Activated CD8-positive, alpha-beta T cell treated with anti-CD3 and anti-CD28 coated beads, Interleukin-2, amount 10 ng/mL, durations not matched to agents 7 days and 5 days (primary cell): ENCODE results near the gene ZBTB7B. TPM values are rescaled to one million over a fixed set of nuclear protein-coding genes. Genes with fewer than 3 reads are reported as not detected.
A peak's percentile ranks its signal among the peaks of the same experiment; 100 is the strongest.

Experiments used
- ATAC-seq: fragments of 150-1000 bp; cut with Tn5 transposase; one replicate; pipeline ENCODE4 v1.10.0; 2021; ENCODE audit warnings: moderate library complexity
- CTCF ChIA-PET: fragments of 350-600 bp; sonication (Branson Sonifier 250); formaldehyde crosslinking; loops from one replicate; lab custom pipeline; 2021; ENCODE audit warnings: antibody characterized with exemption; lab: Charles Lee
- POLR2A ChIA-PET: fragments of 350-600 bp; sonication (Branson Sonifier 250); formaldehyde crosslinking; loops from one replicate; lab custom pipeline; 2021; ENCODE audit warnings: antibody characterized with exemption; lab: Charles Lee
- DNase-seq: peaks from one replicate; pipeline ENCODE4 v3.0.0-alpha.2; 2020
- H3K27ac Mint-ChIP-seq: one replicate; pipeline ENCODE4 v1.8.0; 2021; ENCODE audit warnings: mild to moderate bottlenecking, mixed read lengths
- H3K27me3 Mint-ChIP-seq: one replicate; pipeline ENCODE4 v1.8.0; 2021; ENCODE audit warnings: low read depth, mixed read lengths
- H3K36me3 Mint-ChIP-seq: one replicate; pipeline ENCODE4 v1.8.0; 2021; ENCODE audit warnings: low read depth, mixed read lengths
- H3K4me1 Mint-ChIP-seq: one replicate; pipeline ENCODE4 v1.8.0; 2021; ENCODE audit warnings: low read depth, mixed read lengths
- H3K4me3 Mint-ChIP-seq: one replicate; pipeline ENCODE4 v1.8.0; 2021; ENCODE audit warnings: mild to moderate bottlenecking, mixed read lengths
- H3K9me3 Mint-ChIP-seq: one replicate; pipeline ENCODE4 v1.8.0; 2022; ENCODE audit warnings: mixed read lengths; ENCODE audit not compliant: insufficient read depth
- total RNA-seq, 2 experiments: library from RNA; stranded (reverse); gene quantifications; one replicate each; pipeline ENCODE4 v1.2.3, GENCODE V29; 2021

The ZBTB7B gene
- total RNA-seq, 2 experiments from 2014 or later, result 35.5 to 42.5 TPM

DNA sequence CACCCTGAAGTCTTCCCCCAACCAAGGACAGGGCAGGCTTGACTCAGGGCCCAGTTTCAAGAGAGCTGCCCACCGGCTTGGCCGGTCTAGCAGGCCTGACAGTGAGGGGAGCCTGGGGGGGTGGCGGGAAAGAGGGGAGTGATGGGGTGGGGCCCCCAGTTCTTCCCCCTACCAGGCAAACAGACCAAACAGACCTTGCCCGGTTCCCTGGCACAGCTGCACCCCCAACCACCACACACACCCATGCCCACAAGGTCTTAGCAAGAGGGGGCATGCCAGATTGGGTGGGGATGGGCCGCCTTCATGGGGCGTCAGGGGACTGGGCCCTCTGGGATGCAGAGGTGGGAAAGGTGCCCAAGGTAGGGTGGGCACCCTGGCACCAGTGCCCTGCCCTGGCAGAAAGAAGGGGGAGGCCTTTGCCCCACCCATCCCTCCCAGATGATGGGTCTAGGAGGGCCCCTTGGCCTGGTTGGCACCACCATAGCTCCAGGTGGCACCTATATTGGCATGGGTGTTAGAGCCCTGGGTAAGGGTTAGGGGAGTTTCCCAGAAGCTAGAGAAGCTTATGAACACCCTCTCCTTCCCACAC, 8.9 kb downstream of the ZBTB7B start:
- Mint-ChIP-seq H3K4me3 (no peak overlapping the region), H3K9me3 (no peaks in the 10 kb centered on the region), H3K36me3 (peaks cover 20% of the 10 kb centered on the region), H3K27ac (peak overlapping the region; percentile 71), H3K4me1 (peaks cover 85% of the 10 kb centered on the region), H3K27me3 (no peaks in the 10 kb centered on the region)
- ChIA-PET POLR2A (interaction anchor here (1.5 kb wide), 1 partner anchor 37 kb away, joined by 6 read pairs; the partner anchor contains the start of gene CKS1B), CTCF (interaction anchor here (1.2 to 2.3 kb wide), 4 partner anchors 8 to 34 kb away, joined by 5 to 13 read pairs (median 7); no protein-coding TSS in a partner anchor)
- ATAC-seq, result no peak
- DNase-seq, result no peak

DNA sequence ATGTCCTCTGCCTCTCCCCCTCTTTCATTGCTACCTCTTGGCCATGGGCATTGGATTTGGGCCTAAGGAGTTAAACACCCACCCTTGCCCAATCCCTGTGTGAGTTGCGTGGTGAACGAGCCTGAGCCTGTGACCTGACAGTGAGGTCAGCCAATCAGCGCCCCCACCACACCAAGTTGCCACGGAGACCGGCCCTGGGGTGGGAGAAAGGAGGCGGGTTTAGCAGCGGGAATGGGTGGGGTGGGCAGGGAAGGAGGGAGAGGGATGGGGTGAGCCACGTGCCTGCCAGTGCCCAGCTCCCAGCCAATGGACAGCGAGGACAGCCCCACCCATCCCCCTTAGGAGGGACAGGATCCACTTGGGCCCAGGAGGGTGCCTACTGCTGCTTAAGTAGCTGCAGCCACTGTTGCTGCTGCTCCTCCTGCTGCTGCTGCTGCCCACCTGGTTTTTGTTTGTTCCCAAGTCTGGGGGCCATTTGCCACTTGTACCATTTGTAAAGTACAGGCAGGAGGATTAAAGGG, 9.5 kb downstream of the ZBTB7B start:
- DNase-seq, result no peak
- ChIA-PET POLR2A (no interaction called here), CTCF (interaction anchor here (1.2 to 7.5 kb wide), 7 partner anchors 8 to 75 kb away, joined by 3 to 57 read pairs (median 6); partner anchors contain the start of genes ADAM15 and PMVK)
- no peak for ATAC-seq
- peaks cover 21% of the 10 kb centered on the region for H3K36me3 Mint-ChIP-seq
- H3K27ac Mint-ChIP-seq, result peak overlapping the region; percentile 34
- no peaks in the 10 kb centered on the region for H3K9me3 Mint-ChIP-seq
- peaks cover 85% of the 10 kb centered on the region for H3K4me1 Mint-ChIP-seq
- H3K27me3 Mint-ChIP-seq, result no peaks in the 10 kb centered on the region
- no peak overlapping the region for H3K4me3 Mint-ChIP-seq

DNA sequence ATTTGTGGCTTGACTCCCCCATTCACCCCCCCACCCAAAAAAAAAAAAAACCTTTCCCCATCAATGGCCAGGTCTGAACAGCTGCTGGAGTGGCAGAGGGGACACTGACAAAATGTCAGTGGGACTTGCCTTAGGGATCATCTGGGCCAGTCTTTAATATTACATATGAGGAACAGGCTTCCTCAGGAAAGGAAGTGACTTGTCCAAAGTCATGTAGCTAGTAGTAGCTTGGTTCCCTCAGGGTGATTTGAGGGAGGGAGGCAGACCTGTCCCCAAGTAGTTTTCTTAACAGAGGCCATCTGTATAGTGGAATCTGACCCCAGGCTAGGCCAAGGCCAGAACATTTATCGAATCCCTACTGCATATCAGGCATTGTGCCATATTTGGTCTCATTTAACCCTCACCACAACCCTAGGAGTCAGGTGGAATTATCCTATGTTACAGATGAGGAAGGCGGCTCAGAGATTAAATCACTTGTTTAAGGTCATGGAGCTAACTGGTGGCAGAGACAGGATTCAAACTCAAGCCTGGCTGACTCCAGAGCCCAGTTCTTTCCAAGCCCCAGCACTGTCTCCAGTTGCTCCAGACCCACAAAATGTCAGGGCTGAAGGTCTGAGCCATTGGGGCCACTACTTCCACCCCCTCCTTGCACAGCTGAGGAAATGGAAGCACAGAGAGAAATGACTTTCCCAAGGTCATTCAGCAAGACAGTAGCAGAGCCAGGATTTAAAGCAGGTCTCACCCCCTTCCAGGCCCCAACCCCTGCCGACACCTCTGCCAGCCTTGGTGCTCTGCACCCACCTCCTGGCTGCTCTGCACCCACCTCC, 10.4 kb downstream of the ZBTB7B start:
- ChIA-PET POLR2A (no interaction called here), CTCF (interaction anchor here (0.7 to 7.5 kb wide), 8 partner anchors 9 to 79 kb away, joined by 3 to 57 read pairs (median 4); partner anchors contain the start of genes ADAM15 and PMVK)
- Mint-ChIP-seq H3K27ac (peak overlapping the region; percentile 48), H3K27me3 (no peaks in the 10 kb centered on the region), H3K36me3 (peaks cover 21% of the 10 kb centered on the region), H3K9me3 (no peaks in the 10 kb centered on the region), H3K4me3 (no peak overlapping the region), H3K4me1 (peaks cover 84% of the 10 kb centered on the region)
- ATAC-seq (no peak), DNase-seq (no peak)

DNA sequence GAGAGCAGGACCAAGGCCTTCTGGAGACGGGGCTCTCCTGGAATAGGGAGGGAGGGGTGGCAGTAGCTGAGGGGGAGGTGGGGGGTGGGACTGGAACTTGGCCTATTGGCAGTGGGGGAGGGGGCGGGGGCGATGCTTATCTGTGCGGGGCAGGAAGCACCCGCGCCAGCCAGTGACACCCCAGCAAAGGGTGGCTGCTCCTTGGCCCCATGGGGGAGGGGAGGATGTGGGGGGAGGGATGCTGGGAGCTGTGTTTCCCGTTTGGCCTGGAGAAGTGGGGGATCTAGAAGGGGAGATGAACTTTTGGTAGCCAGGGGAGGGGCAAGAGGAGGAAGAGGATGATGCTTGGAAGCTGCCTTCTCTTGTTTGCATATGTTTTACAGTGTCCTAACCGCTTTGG, 11.0 kb downstream of the ZBTB7B start:
- ChIA-PET POLR2A (no interaction called here), CTCF (interaction anchor here (0.7 to 7.5 kb wide), 7 partner anchors 9 to 78 kb away, joined by 3 to 57 read pairs (median 4); partner anchors contain the start of genes ADAM15 and PMVK)
- Mint-ChIP-seq H3K27ac (peak overlapping the region; percentile 48), H3K4me3 (no peak overlapping the region), H3K4me1 (peaks cover 82% of the 10 kb centered on the region), H3K27me3 (no peaks in the 10 kb centered on the region), H3K9me3 (no peaks in the 10 kb centered on the region), H3K36me3 (peaks cover 21% of the 10 kb centered on the region)
- DNase-seq (no peak), ATAC-seq (no peak)

DNA sequence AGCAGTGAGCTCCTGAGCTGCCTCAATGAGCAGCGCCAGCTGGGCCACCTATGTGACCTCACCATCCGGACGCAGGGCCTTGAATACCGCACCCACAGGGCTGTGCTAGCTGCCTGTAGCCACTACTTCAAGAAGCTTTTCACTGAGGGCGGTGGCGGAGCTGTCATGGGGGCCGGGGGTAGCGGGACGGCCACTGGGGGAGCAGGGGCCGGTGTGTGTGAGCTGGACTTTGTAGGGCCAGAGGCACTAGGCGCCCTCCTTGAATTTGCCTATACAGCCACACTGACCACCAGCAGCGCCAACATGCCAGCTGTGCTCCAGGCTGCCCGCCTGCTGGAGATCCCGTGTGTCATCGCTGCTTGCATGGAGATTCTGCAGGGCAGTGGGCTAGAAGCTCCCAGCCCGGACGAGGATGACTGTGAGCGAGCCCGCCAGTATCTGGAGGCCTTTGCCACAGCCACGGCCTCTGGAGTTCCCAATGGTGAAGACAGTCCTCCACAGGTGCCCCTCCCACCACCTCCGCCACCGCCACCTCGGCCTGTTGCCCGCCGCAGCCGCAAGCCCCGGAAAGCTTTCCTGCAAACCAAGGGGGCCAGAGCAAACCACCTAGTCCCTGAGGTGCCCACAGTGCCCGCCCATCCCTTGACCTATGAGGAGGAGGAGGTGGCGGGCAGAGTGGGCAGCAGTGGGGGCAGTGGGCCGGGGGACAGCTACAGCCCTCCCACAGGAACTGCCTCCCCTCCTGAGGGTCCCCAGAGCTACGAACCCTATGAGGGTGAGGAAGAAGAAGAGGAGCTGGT, 12.3 kb downstream of the ZBTB7B start:
- peaks cover 71% of the 10 kb centered on the region for H3K4me1 Mint-ChIP-seq
- peaks cover 24% of the 10 kb centered on the region for H3K36me3 Mint-ChIP-seq
- H3K27me3 Mint-ChIP-seq, result peaks cover 4% of the 10 kb centered on the region
- POLR2A ChIA-PET, result interaction anchor here (1.0 to 1.5 kb wide), 3 partner anchors 15 to 40 kb away, joined by 3 to 4 read pairs (median 4); partner anchors contain the start of gene CKS1B
- no peaks in the 10 kb centered on the region for H3K9me3 Mint-ChIP-seq
- CTCF ChIA-PET, result interaction anchor here (0.9 to 7.5 kb wide), 10 partner anchors 15 to 78 kb away, joined by 3 to 71 read pairs (median 7); partner anchors contain the start of genes ADAM15, CKS1B, FLAD1 and PBXIP1
- H3K4me3 Mint-ChIP-seq, result no peak overlapping the region
- no peak for ATAC-seq
- DNase-seq, result no peak
- no peak overlapping the region for H3K27ac Mint-ChIP-seq

DNA sequence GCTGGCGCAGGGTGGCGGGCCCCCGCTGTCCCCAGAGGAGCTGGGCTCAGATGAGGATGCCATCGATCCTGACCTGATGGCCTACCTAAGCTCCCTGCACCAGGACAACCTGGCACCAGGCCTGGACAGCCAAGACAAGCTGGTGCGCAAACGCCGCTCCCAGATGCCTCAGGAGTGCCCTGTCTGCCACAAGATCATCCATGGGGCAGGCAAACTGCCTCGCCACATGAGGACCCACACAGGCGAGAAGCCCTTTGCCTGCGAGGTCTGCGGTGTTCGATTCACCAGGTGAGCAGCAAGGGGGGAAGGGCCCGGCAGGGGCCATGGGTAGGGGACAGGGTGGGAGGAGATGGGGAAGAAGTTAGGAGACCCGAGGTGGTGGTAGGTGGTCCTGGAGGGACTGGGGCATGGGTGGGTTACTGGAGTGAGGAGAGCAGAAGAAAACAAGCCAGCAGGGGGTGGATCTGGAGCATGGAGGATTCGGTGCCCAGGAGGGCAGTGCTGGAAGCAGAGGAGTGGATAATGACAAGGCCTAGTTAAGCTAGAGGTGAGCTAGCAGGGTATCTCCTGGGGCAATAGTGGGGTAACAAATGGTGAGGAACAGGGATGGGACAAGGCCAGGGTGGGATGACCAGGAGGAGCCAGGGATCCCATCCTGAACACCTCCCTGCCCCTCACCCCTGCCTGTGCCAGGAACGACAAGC, 13.1 kb downstream of the ZBTB7B start:
- Mint-ChIP-seq H3K27me3 (peaks cover 4% of the 10 kb centered on the region), H3K27ac (peak overlapping the region; percentile 28)

DNA sequence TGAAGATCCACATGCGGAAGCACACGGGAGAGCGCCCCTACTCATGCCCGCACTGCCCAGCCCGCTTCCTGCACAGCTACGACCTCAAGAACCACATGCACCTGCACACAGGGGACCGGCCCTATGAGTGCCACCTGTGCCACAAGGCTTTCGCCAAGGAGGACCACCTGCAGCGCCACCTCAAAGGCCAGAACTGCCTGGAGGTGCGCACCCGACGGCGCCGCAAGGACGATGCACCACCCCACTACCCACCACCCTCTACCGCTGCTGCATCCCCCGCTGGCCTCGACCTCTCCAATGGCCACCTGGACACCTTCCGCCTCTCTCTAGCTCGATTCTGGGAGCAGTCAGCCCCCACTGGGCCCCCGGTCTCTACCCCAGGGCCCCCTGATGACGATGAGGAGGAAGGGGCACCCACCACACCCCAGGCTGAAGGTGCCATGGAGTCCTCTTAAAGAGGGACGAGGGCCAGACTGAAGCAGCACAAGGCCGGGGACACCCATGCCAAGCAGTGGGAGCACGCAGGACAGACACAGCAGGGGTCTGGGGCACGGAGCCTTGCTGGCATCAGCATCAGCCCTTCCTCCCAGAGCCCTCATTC, 13.7 kb downstream of the ZBTB7B start:
- Mint-ChIP-seq H3K9me3 (no peaks in the 10 kb centered on the region), H3K36me3 (peaks cover 24% of the 10 kb centered on the region), H3K27ac (peak overlapping the region; percentile 25), H3K27me3 (peaks cover 4% of the 10 kb centered on the region), H3K4me1 (peaks cover 56% of the 10 kb centered on the region), H3K4me3 (no peak overlapping the region)
- ATAC-seq, result no peak
- CTCF ChIA-PET, result interaction anchor here (0.9 to 7.5 kb wide), 25 partner anchors 9 to 457 kb away, joined by 3 to 71 read pairs (median 11); partner anchors contain the start of genes ADAM15, CKS1B, FLAD1 and LENEP
- no peak for DNase-seq
- POLR2A ChIA-PET, result interaction anchor here (0.9 to 2.5 kb wide), 7 partner anchors 10 to 61 kb away, joined by 3 to 8 read pairs (median 4); partner anchors contain the start of genes CKS1B, FLAD1 and PBXIP1

More for the DNA sequence above, 13.1 kb downstream of the ZBTB7B start:
- Mint-ChIP-seq H3K4me3 (no peak overlapping the region), H3K4me1 (peaks cover 63% of the 10 kb centered on the region), H3K9me3 (no peaks in the 10 kb centered on the region), H3K36me3 (peaks cover 24% of the 10 kb centered on the region)
- ChIA-PET POLR2A (interaction anchor here (0.9 to 2.5 kb wide), 8 partner anchors 9 to 60 kb away, joined by 3 to 8 read pairs (median 4); partner anchors contain the start of genes CKS1B, FLAD1 and PBXIP1), CTCF (interaction anchor here (0.9 to 7.5 kb wide), 21 partner anchors 9 to 456 kb away, joined by 3 to 71 read pairs (median 18); partner anchors contain the start of genes ADAM15, CKS1B, FLAD1 and LENEP)
- ATAC-seq (no peak), DNase-seq (no peak)

DNA sequence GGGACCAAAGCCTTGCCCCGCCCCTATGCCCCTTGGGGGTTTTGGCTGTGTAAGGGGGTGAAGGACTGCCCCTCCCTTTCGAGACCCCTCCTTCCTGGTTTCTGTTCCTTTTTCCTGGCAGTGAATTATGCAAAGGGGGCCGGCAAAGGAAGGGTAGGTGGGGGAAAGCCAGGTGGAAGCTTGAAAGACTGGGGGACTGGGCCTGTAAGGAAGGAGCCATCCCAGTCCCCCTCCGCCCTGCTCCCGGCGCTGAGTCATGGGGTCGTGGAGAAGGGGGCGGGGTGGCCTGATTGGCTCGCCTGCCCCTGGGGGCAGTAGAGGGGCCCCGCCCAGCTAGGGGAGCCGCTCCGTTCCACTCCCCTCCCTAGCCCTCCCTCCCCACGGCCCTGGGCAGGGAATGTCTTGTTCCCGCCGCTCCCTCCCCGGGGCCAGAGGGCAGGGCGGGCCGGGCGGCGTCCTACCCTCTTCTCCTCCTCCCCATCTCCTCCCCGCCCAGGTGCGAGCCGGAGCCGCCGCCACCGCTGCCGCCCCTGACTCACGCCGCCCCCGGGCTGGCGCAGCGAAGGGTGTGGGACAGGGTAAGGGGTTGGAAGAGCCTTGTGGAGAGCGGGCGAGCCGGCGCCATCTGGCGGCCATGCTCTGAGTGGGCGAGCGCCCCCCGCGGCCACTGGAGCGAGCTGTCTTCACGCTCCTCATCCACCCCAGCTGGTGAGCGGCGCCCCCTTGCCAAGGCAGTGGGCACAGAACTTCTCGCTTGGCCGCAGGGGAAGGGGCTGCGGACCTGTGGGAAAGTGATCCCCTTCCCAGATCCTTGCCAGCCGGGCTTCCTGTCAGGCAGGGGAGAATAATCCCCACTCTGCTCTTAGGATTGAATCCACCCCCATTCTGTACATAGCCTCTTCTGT, 14.7 kb downstream of the ZBTB7B start:
- Mint-ChIP-seq H3K27me3 (peaks cover 6% of the 10 kb centered on the region), H3K36me3 (peaks cover 22% of the 10 kb centered on the region), H3K4me3 (peak overlapping the region; percentile 22), H3K27ac (peak overlapping the region; percentile 52), H3K4me1 (peaks cover 50% of the 10 kb centered on the region), H3K9me3 (no peaks in the 10 kb centered on the region)
- ATAC-seq (peak; percentile 98), DNase-seq (peak; percentile 87)
- CTCF ChIA-PET, result interaction anchor here (0.6 to 7.5 kb wide), 44 partner anchors 9 to 458 kb away, joined by 3 to 71 read pairs (median 6); partner anchors contain the start of genes ADAM15, CKS1B, DCST1 and DCST2
- POLR2A ChIA-PET, result interaction anchor here (0.6 to 2.5 kb wide), 5 partner anchors 34 to 62 kb away, joined by 3 to 8 read pairs (median 6); partner anchors contain the start of genes CKS1B, FLAD1 and PBXIP1

DNA sequence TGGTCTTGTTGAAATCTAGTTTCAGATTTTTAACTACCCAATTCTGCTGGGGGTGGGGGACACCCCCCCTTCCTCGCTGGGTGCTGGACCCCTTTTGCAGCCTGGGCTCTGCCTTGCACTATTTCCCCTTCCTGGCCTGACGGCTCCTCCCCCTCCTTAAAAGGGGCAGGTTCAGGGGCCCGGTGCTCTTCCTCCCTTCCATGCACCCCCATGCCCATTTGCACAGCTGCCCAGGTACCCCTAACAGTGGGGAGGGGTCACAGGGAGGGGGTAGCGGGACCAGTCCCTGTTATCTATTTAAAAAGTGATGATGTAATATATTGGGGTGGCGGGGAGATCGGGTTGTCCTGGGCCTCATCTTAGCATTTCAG, 15.3 kb downstream of the ZBTB7B start:
- POLR2A ChIA-PET, result interaction anchor here (0.6 to 2.5 kb wide), 2 partner anchors 35 to 39 kb away, joined by 3 to 8 read pairs; partner anchors contain the start of gene FLAD1
- no peak for DNase-seq
- peaks cover 6% of the 10 kb centered on the region for H3K27me3 Mint-ChIP-seq
- H3K4me1 Mint-ChIP-seq, result peaks cover 43% of the 10 kb centered on the region
- CTCF ChIA-PET, result interaction anchor here (0.6 to 7.5 kb wide), 42 partner anchors 8 to 458 kb away, joined by 3 to 71 read pairs (median 6); partner anchors contain the start of genes ADAM15, CKS1B, DCST1 and DCST2
- H3K27ac Mint-ChIP-seq, result peak overlapping the region; percentile 52
- peak overlapping the region; percentile 22 for H3K4me3 Mint-ChIP-seq
- peaks cover 22% of the 10 kb centered on the region for H3K36me3 Mint-ChIP-seq
- peak; percentile 21 for ATAC-seq
- H3K9me3 Mint-ChIP-seq, result no peaks in the 10 kb centered on the region
